HG03558 (cell line): ENCODE measurements around the gene LIN28B.
"Not testable (repeated sequence)": the region's sequence is repeated elsewhere in the genome, so short reads cannot be mapped to it uniquely, and the experiment has no call there.

Experiments
- ATAC-seq: cut with Tn5 transposase; IDR thresholded peaks from one replicate; pipeline ENCODE4 v1.9.1; 2021; ENCODE audit warnings: moderate number of reproducible peaks; ENCODE audit not compliant: unreplicated experiment; ENCODE audit errors: extremely low read depth

LIN28B gene, protein sequence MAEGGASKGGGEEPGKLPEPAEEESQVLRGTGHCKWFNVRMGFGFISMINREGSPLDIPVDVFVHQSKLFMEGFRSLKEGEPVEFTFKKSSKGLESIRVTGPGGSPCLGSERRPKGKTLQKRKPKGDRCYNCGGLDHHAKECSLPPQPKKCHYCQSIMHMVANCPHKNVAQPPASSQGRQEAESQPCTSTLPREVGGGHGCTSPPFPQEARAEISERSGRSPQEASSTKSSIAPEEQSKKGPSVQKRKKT

DNA sequence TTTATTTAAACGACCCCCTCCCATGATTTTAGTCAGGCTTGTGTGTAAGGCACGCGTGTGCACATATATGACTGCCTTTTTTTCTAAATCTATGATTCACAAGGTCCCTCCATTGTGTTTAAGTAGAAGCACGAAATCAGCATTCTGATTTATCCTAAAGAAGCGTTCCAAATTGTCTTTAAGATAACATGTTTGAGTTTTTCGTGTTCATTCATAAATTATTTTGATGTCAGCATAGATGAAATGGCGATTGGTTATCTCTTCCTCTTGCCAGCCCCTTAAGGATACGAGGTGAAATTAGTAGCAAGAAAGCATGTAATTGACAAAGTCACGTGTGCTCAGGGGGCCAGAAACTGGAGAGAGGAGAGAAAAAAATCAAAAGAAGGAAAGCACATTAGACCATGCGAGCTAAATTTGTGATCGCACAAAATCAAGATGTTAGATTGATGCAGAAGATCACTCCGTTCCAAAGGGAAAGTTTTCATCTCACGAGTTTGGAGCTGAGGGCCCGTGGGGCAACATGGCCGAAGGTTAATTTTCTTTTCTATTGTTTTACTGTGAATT lies at the start of gene LIN28B:
TSS of gene LIN28B (plus strand) at position 377 of the 564 bp plus-strand sequence. CDS start at position 521, 144 bp downstream.
- ATAC-seq = no peak

GRCh38 chr6:104908031-104908887 lies 48.6 kb upstream of the LIN28B start:
- no peak for ATAC-seq

DNA sequence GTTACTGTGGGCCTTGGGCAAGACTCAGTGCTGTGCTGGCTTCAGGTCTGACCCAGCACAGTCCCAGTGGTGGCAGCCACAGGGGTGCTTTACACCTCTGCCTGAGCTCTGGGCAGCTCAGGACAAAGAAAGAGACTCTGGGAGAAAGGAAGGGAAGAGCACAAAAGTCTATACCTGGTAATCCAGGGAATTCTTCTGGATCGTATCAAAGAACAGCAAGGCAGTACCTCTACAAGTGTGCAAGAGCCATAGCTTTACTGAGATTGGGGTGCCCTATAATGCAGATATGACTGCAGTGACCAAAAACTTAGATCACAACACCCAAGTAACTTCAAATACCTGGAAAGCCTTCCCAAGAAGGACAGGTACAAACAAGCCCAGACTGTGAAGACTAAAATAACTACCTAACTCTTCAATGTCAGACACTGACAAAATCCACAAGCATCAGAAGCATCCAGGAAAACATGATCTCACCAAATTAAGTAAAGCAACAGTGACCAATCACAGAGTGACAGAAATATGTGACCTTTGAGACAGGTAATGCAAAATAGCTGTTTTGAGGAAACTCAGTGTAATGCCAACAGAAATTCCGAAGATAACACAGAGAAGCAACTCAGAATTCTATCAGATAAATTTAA lies 47.9 kb upstream of the LIN28B start:
- ATAC-seq = no peak

- no peak for ATAC-seq
Observed at GRCh38 chr6:104921896-104922295, 35.0 kb upstream of the LIN28B start.

DNA sequence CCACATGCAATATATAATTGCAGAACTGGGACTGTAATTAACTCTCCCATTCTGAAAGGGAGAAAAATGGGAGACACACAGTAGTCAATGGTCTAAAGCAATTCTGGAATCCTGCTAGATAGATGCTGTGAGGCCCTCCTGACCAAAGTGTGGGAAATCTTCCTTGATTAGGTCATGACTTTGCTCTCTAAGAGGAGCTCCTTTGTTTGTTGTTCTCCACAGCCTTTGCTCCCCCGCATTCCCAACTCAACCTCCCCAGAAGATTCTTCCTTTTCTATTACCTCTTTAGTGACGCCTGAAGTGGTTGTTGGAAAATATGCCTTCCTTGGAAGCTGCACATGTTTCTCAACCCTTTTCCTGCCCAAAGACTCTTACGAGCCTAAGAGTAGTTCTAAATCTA lies 28.8 kb upstream of the LIN28B start:
- no peak for ATAC-seq

- ATAC-seq = no peak
Observed at GRCh38 chr6:104929353-104929752, 27.6 kb upstream of the LIN28B start.

GRCh38 chr6:104930939-104931338 lies 26.0 kb upstream of the LIN28B start:
- no peak for ATAC-seq

DNA sequence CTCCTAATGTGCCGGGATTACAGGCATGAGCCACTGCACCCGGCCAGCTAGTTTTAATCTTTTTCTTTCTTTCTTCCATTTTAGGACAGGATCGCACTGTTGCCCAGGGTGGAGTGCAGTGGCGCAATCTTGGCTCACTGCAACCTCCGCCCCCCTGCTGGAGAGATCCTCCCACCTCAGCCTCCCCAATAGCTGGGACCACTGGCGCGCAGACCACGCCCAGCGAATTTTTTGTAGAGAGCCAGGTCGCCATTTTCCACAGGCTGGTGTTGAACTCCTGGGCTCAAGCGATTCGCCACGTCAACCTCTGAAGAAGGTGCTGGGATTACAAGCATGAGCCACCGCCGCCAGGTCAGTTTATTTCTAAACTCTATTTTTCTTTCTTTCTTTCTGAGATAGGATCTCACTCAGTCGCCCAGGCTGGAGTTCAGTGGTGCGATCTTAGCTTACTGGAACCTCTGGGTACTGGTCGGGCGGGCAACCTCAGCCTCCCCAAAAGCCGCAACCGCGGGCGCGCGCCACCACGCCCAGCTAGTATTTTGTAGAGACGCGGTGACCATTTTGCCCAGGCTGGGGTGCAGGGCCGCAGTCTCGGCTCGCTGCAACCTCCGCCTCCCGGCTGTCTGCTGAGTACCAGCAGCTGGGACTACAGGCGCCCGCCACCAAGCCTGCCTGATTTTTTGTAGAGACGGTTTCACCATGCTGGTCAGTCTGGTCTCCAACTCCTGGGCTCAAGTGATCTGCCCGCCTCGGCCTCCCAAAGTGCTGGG lies 20.0 kb upstream of the LIN28B start:
- no peak for ATAC-seq

- ATAC-seq = no peak
Observed at GRCh38 chr6:104940238-104940892, 16.5 kb upstream of the LIN28B start.

DNA sequence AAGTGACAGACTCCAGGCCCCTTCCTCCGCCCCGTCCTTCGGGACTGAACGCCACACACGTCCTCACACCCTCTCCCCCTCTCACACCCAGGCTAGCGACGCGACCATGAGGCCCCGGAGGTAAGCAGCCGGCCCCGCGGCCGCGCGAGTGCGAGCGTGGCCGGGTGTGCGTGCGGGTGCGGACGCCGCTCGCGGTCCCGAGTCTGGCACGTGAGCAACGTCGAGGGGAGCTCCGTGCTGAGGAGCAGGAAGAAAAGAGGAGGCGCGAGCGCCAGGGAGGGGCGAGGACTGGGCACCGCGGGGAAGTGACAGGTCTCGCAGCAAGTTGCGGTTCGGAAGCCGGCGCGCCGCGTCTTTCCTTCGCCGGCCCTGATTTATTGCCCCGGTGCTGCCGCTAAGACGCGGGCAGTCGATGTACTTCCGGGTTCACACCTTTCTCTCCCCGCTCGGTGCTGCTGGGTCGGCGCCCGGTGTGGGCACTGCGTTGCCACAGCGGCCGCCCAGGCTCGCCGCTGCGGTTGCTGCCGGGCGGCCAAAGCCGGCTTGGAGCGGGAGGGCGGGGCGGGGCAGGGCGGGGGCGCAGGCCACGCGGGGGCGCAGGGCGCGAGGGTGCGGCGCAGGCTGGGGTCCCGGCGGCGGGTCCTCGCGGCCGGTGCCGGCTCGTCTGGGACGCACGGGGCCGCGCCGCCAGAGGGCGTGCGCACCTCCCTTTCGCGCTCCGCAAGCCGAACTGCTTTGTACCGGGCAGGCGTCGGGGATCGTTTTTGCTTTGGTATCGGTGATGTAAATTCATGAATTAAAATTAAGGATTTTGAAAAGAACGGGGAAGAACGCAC lies 15.8 kb upstream of the LIN28B start:
- no peak for ATAC-seq

GRCh38 chr6:104941729-104942091 lies 15.2 kb upstream of the LIN28B start:
- no peak for ATAC-seq

DNA sequence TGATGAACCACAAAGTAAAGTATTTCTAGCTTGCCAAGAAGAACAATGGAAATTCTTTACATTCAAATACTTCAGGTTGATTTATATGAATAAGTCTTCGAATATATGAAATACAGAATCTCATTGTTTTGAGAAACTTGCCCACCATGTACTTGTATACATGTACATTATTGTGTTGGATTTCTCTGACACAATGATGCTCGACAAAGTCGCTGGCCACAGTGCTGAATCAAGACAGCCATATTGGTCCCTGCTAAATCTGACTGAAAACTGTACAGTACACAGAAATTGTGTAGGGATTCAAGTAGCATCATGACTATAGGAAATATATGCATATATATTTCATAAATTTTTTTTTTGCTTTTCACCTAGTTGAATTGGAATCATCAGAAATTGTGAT lies 13.1 kb upstream of the LIN28B start:
- ATAC-seq = no peak

- no peak for ATAC-seq
Observed at GRCh38 chr6:104949206-104949605, 7.7 kb upstream of the LIN28B start.

- ATAC-seq = no peak
Observed at GRCh38 chr6:104951677-104952076, 5.2 kb upstream of the LIN28B start.

GRCh38 chr6:104952911-104953399 lies 4.0 kb upstream of the LIN28B start:
- no peak for ATAC-seq

DNA sequence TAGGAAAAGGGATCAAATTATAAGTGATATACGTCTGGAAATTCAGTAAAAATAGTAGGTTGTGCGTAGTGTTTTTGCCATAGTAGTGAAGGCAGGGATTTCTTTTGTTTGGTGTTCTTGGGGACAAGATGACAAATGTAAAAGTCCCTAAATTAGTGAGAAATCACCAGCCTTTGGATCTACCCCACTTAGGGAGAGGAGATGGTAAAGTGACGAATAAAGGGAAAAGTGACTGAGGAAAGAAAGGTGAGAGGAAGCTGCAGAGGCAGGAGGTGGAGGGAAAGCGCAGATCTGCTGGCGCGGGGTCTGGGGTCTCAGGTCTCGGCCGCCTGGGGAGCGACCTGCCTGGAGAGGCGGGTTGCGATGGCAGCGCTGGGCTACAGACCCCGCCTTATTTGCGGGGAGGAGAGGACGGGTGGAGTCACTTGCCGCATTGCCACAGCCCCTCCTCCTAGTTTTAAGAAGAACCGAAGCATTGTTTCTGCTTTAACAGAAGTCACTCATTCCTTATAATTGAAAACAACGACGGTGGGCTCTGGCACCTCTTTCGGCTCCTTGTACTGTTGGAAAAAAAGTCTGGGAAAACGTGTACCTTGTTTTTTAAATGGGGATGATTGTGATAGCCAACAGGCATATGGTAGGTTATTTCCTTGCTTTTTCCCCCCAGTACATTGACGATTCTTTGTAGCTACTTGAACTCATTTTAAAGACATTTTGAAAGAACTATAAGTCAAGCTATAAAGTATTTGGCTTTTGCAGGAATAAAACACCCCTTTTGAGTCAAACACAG lies 3.3 kb upstream of the LIN28B start:
- not testable (repeated sequence) for ATAC-seq

DNA sequence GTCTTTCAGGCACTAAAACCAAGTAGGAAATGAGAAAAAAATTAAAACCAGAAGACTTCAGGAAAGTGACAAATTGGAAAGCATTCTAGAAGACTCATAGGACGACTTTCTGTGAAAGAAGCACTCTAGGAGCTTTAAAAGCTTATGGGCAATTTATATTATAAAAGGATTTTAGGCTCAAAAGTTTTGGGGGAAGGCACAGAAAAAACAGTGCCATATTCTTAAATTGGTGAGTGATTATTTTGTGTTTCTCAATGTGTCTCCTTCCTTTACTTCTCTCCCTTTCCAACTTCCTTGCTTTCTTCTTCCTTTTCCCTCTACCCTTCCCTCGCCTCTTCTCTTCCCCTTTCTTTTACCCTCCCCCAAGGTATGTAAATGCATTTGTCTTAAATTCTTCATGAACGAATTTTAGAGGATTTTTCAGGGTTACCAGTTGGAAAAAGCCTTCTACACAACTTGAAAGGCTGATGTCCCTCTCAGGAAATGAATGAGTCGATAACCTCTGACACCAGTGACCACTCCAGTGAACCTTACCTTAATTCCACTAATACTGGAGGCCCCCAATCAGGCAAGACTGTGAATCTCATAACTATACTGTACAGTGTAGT lies 2.6 kb upstream of the LIN28B start:
- ATAC-seq = no peak
